HG03097 (cell line): ENCODE measurements around the gene DKK3.

Source experiments
- ATAC-seq: cut with Tn5 transposase; IDR thresholded peaks from one replicate; pipeline ENCODE4 v1.9.1; 2021; ENCODE audit not compliant: unreplicated experiment, low FRiP score

The DKK3 gene

GRCh38 chr11:11985016-11985715 is 23.3 kb downstream of the DKK3 start:
- no peak for ATAC-seq

DNA sequence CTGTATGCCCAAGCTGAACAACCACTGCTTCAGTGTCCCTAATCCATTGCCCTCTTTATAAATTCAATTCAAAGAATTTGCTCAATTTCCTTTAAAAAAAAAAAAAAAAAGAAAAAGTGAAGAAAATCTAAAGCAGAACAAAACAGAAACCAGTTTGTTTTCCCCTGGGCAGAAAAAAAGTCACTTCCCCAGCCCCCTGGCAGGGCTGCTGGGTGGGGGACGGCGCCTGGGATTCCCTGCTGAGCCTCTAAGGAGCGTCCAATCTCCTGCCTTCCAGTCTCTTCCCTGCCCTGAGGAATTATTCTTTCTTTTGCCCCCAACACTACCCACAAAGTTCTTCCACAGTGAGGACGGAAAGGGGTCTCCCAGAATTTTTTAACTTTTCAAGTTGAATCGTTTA is 23.9 kb downstream of the DKK3 start:
- ATAC-seq = no peak

- ATAC-seq = no peak
Observed at GRCh38 chr11:11983427-11983826, 25.0 kb downstream of the DKK3 start.

- no peak for ATAC-seq
Observed at GRCh38 chr11:11982975-11983374, 25.5 kb downstream of the DKK3 start.

- ATAC-seq = no peak
Observed at GRCh38 chr11:11982461-11982860, 26.0 kb downstream of the DKK3 start.

DNA sequence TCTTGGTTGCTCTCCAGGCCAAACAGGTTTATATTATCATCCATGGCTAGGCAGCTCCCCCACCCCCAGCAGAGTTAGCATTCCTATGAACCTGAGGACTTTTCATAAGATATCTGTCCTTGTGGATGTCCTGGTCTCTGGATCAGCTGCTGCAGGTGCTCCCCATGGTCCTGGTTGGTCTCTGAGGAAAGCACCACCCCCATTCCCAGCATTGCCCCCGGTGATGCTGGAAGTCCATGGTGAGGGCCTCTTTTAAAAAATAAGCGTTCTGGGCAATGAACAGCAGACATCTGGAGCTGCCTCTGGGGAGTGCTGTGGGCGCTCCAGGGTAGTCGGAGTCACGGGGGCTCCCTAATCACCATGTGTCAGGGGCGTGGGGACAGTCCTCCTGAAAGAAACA is 26.6 kb downstream of the DKK3 start:
- ATAC-seq = no peak

- ATAC-seq = no peak
Observed at GRCh38 chr11:11981364-11981763, 27.1 kb downstream of the DKK3 start.

GRCh38 chr11:11980841-11981308 is 27.6 kb downstream of the DKK3 start:
- ATAC-seq = no peak

DNA sequence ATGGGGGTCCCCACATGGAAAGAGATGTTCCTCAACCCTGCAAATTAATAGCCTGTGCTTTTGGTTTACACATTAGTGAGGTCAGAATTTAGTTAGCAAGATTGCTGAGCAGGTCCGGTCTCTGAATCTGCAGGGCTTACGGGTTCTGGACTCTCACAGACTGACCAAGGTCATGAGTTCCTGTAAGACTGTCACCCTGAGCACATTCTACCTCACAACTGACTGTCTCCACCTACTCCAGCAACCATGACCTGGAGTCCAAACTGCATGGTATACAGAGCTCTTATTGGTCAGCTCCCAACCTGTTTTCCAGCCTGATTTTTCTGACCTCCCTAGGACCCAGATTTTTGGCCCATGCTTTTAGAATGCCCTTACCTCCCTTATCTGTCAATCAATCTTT is 28.2 kb downstream of the DKK3 start:
- no peak for ATAC-seq

DNA sequence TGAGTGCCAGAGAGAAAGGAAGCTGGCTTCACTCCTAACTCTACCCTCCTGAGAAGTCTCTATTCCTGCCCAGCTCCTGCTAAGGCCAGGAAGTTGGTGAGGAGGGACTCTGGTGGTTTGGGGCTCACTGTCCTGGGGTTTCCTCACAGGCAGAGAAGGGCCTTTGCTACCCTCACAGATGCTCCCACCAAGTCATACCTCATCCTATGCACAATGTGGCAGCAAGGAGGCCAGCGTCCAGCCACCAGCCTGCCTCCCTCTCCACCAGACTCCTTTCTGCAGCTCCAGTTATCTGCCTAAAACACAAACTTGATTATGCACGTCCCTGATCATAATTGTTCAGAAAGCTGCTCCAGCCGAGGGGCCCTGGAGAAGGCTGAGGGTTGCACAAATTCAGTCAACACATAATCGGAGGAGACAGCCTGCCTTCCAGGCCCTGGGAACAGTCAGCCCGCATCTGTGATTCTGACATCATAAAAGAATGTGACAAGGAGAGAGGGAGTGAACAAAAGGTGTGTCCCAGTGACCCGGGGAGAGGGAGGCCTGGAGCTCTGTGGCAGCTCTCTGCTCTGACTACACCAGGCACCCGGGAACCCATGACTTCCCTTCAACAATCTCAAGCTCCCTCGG is 28.8 kb downstream of the DKK3 start:
- ATAC-seq = no peak

DNA sequence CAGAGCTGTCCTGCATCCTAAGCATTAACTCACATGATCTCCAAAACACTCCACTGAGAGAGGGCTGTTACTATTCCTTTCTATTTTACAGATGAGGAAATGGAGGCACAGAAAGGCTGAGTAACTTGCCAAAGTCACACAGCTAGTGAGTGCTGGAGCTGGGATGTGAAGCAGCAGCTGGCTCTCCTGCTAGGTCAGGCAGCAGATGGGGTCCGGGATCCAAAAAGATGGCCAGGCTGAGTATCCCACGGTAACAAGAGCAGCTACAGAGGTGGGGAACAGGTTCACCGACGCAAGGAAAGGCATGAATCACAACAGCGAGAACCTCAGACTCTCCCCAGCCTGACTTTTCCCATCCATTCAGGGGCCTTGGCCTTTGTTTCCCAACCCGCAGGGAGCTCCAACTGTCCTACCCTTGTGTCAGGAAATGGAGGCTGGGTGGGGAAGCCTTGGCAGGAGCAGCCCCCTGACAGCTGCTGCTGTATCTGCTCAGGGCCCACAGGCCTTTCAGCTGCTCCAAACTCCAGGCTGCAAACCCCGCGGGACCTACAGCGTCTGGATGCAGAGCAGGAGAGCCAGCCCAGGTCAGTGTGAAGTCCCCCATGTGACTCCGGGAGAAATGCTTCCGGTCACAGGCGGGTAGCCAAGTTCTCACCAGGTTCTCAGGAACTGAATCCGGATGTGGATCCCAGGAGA is 29.5 kb downstream of the DKK3 start:
- no peak for ATAC-seq

GRCh38 chr11:11978098-11978637 is 30.3 kb downstream of the DKK3 start:
- ATAC-seq = no peak

DNA sequence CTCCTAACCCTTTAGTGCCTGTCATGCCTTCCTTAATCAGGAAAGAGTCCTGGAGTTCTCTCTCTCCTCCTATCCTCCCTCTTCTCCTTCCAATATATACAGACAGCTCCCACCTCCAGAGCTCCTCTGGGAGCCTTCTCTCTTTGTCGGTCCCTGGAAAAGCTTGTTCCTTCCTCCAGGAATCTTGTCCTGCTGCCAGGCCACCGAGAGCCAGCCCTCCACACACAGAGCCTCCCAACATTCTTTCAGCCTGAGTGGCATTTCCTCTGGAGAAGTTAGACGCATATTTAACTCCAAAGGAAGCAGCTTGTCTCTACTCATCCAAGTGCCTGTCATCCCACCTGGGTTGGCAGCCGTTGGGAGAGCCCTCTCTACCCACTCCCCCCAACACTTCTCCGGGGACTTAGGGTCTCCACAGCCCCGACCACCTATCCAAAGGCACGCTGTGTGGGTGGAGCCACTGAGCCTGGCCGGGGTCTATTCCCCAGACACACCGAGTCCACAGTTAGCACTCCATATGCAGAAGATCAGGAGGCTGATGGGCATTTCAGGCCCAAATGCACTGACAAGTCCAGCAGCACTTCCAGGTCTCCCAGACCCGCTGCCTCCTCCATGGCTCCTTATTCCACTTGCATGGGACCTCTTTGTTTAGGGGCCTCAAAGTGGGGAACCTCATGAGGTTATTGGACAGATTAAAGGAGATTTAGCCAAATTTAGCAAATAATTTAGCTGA is 31.1 kb downstream of the DKK3 start:
- no peak for ATAC-seq

GRCh38 chr11:11976481-11977127 is 31.8 kb downstream of the DKK3 start:
- no peak for ATAC-seq

DNA sequence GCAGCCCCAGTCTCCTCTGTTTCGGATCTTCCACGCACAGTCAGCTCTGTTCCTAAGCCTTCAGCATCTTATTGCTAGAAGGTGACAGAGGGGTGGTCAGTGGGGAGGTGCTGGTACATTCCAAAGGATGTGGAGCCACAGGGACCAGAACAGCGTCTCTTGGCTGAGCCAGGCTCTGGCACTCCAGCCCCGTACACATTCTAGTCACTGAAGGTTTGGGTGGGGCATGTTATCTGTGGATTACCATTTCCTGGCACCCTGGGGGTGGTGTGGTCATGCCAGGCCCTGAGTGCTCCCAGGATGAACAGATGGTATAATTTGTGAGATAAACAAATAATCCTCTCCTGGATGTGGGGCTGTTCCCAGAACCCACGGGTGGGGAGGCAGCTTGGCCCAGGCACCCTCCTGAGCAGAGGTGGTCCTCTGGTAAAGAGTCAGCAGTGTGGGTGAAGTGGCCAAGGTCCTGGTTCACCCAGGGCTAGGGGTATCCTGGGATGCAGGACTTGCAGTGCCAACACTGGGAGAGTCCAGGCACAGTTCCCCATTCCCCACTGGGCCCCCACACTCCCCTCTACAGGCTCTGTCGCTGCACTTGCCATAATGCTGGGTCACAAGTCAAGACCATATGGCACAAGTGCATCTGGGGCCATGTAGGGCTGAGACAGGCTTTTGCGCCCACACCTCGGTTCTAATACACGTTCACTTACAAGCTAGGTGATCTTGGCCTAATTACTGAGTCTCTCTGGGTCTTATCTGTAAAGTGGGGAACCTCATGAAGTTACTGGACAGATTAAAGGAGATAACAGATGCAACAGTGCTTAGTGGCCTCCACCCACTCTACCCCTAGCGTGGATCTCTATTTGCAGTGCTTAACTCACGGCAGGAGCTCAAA is 33.0 kb downstream of the DKK3 start:
- ATAC-seq = no peak

GRCh38 chr11:11973866-11974265 is 34.6 kb downstream of the DKK3 start:
- ATAC-seq = no peak

DNA sequence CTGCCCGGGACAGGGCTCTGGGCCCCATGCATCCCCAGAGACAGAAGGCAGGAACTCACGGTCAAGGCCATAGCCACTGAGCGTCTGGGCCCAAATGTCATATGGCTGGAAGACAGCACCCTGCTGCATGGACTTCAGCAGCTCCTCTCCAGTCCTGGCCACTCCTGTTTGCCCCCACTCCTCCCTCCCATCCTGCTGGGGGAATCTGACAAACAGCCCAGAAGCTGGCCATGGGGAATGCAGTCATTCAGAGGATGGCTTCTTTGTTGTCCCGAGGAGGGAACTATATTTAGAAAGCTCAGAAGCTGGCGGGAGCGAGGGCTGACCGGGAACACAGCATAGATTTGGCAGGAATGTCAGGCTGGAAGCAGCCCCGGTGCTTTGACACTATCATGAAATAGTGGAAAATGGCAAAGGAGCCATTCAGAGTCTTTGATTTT is 35.0 kb downstream of the DKK3 start:
- ATAC-seq = no peak

DNA sequence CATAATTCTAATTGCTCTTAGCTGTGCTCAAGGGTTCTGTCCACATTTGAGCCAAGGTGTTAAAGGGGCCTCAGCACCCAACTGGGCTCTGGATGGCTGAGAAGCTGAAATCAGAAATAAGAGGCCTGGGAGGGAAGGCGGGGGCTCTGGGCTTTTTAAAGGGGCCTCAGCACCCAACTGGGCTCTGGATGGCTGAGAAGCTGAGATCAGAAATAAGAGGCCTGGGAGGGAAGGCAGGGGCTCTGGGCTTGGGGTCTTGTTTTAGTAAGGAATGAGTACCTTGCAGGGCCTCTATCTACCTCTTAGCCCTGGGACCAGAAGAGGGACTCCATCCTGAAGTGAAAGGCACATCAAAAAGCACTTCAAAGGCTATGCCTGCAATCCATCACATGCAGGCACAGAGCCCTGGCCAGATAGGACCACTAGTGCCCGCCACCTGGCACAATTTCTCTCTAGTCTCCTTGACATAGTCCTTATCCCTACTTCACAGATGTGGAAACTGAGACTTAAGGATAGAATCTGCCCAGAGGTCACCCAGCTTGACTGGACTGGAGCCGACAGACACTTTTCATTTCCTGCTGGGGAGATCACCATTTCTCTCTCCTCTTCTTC is 35.6 kb downstream of the DKK3 start:
- ATAC-seq = no peak
